Activated CD8-positive, alpha-beta memory T cell treated with anti-CD3 and anti-CD28 coated beads, Interleukin-2, amount 50 U/mL, for 1 hour (primary cell): Measurements from ENCODE around the gene CHST6.
"Not testable (repeated sequence)": the region's sequence is repeated elsewhere in the genome, so short reads cannot be mapped to it uniquely, and the experiment has no call there.

Experiments
- DNase-seq: peaks from one replicate; pipeline ENCODE4 v3.0.0-alpha.2; 2020; ENCODE audit errors: extremely low read depth

The CHST6 gene

GRCh38 chr16:75503801-75504200, 8.6 kb upstream of the CHST6 start:
- DNase-seq, result no peak

GRCh38 chr16:75502916-75503605, 7.8 kb upstream of the CHST6 start:
- DNase-seq, result no peak

- not testable (repeated sequence) for DNase-seq
Observed at GRCh38 chr16:75501820-75502219, 6.6 kb upstream of the CHST6 start.

GRCh38 chr16:75501359-75501758, 6.1 kb upstream of the CHST6 start:
- DNase-seq, result no peak

GRCh38 chr16:75498605-75499322, 3.5 kb upstream of the CHST6 start:
- not testable (repeated sequence) for DNase-seq

GRCh38 chr16:75497558-75497957, 2.3 kb upstream of the CHST6 start:
- DNase-seq, result no peak

- DNase-seq, result no peak
Observed at GRCh38 chr16:75494661-75495075, 573 bp downstream of the CHST6 start.

GRCh38 chr16:75494184-75494583, 1.1 kb downstream of the CHST6 start:
- DNase-seq, result no peak

- no peak for DNase-seq
Observed at GRCh38 chr16:75491876-75492275, 3.4 kb downstream of the CHST6 start.

GRCh38 chr16:75488322-75488721, 6.9 kb downstream of the CHST6 start:
- no peak for DNase-seq

- no peak for DNase-seq
Observed at GRCh38 chr16:75486676-75487313, 8.4 kb downstream of the CHST6 start.

GRCh38 chr16:75486014-75486675, 9.1 kb downstream of the CHST6 start:
- DNase-seq, result no peak

- DNase-seq, result no peak
Observed at GRCh38 chr16:75485230-75486013, 9.8 kb downstream of the CHST6 start.

- DNase-seq, result no peak
Observed at GRCh38 chr16:75483222-75483621, 12.0 kb downstream of the CHST6 start.

GRCh38 chr16:75482434-75483205, 12.6 kb downstream of the CHST6 start:
- DNase-seq, result no peak

- no peak for DNase-seq
Observed at GRCh38 chr16:75481475-75481874, 13.8 kb downstream of the CHST6 start.

- DNase-seq, result no peak
Observed at GRCh38 chr16:75479421-75479990, 15.7 kb downstream of the CHST6 start.

- no peak for DNase-seq
Observed at GRCh38 chr16:75478480-75479345, 16.5 kb downstream of the CHST6 start.

GRCh38 chr16:75477680-75478473, 17.4 kb downstream of the CHST6 start:
- DNase-seq, result no peak
